Fibroblast of lung (primary cell): ENCODE data around the gene TFAM. TPM values are rescaled to one million over a fixed set of nuclear protein-coding genes. Genes with fewer than 3 reads are reported as not detected.

Experiments used
- DNase-seq, 2 donors: peaks; one replicate each; pipeline versions ENCODE4 v3.0.0 to v3.0.0-alpha.2; 2010; ENCODE audit warnings: low read depth in 2 of 2
- H2AFZ ChIP-seq: 2 replicates; pipeline ENCODE4 v1.5.1; 2012; ENCODE audit warnings: low read length, control low read depth, inconsistent platforms
- H3K27ac ChIP-seq: 2 replicates; pipeline ENCODE4 v1.5.1; 2011; ENCODE audit warnings: low read length, control low read depth; ENCODE audit not compliant: insufficient read depth
- H3K27me3 ChIP-seq: 2 replicates; pipeline ENCODE4 v1.5.1; 2011; ENCODE audit warnings: mild to moderate bottlenecking, low read length; ENCODE audit not compliant: control insufficient read depth, insufficient read depth
- H3K36me3 ChIP-seq: 2 replicates; pipeline ENCODE4 v1.5.1; 2011; ENCODE audit warnings: low read length; ENCODE audit not compliant: control insufficient read depth, insufficient read depth
- H3K4me1 ChIP-seq: 2 replicates; pipeline ENCODE4 v1.5.1; 2011; ENCODE audit warnings: low read length; ENCODE audit not compliant: control insufficient read depth, insufficient read depth; ENCODE audit errors: extremely low read depth
- H3K4me2 ChIP-seq: 2 replicates; pipeline ENCODE4 v1.5.1; 2011; ENCODE audit warnings: low read length, control low read depth; ENCODE audit not compliant: insufficient read depth; ENCODE audit errors: extremely low read depth
- H3K4me3 ChIP-seq, 4 experiments: fragments of 200-600 bp in 1 of 4; sonication (generic) in 1 of 4; replicated peaks in 1 of 4; 2 replicates each; pipeline ENCODE4 v1.5.1; 2011 to 2016; ENCODE audit warnings: low read length in 4 of 4, low read depth in 3 of 4, mild to moderate bottlenecking in 3 of 4, control low read depth in 2 of 4, inconsistent platforms in 1 of 4, mixed read lengths in 1 of 4; ENCODE audit not compliant: insufficient read depth in 1 of 4; ENCODE audit errors: control extremely low read depth in 1 of 4
- H3K79me2 ChIP-seq: 2 replicates; pipeline ENCODE4 v1.5.1; 2012; ENCODE audit warnings: mild to moderate bottlenecking, low read length, inconsistent platforms; ENCODE audit not compliant: control insufficient read depth, insufficient read depth
- H3K9ac ChIP-seq: 2 replicates; pipeline ENCODE4 v1.5.1; 2011; ENCODE audit warnings: mild to moderate bottlenecking, low read length, control low read depth; ENCODE audit not compliant: insufficient read depth
- H3K9me3 ChIP-seq: 2 replicates; pipeline ENCODE4 v1.5.1; 2012; ENCODE audit warnings: low read depth, low read length; ENCODE audit not compliant: control insufficient read depth, insufficient read depth
- H4K20me1 ChIP-seq: 2 replicates; pipeline ENCODE4 v1.5.1; 2011; ENCODE audit warnings: low read length; ENCODE audit not compliant: control insufficient read depth, insufficient read depth; ENCODE audit errors: extremely low read depth
- EZH2 ChIP-seq: IDR thresholded peaks from 2 replicates; pipeline ENCODE4 v1.5.1; 2012; ENCODE audit warnings: low read length, control low read depth, mild to moderate bottlenecking; ENCODE audit errors: missing control alignments
- polyA plus RNA-seq, 2 donors: library from polyadenylated mRNA; depleted of rRNA in 1 of 2; stranded (reverse) in 1 of 2; unstranded in 1 of 2; fragments of >200 nt; gene quantifications; 2 replicates each; pipeline ENCODE4 v1.2.1, GENCODE V29; 2011 to 2012; ENCODE audit warnings: missing spikeins in 1 of 2
- total RNA-seq: library from RNA; depleted of rRNA; stranded (reverse); fragments of >200 nt; gene quantifications from 2 replicates; pipeline ENCODE4 v1.2.1, GENCODE V29; 2014
- TF ChIP-seq, protein P1 (sequence below), 2 donors: IDR thresholded peaks in 1 of 2; conservative IDR thresholded peaks in 1 of 2; 1 replicate in 1 of 2; 2 replicates in 1 of 2; pipeline ENCODE4 v1.5.1; 2011 to 2012; ENCODE audit warnings: low read length in 2 of 2, control low read depth in 1 of 2, inconsistent platforms in 1 of 2, low read depth in 1 of 2, mild to moderate bottlenecking in 1 of 2

The TFAM gene
- total and polyA plus RNA-seq, 2 donors (not counting 1 experiment from before 2014, with no cell fraction given): 14.9 to 21.1 TPM

DNA sequence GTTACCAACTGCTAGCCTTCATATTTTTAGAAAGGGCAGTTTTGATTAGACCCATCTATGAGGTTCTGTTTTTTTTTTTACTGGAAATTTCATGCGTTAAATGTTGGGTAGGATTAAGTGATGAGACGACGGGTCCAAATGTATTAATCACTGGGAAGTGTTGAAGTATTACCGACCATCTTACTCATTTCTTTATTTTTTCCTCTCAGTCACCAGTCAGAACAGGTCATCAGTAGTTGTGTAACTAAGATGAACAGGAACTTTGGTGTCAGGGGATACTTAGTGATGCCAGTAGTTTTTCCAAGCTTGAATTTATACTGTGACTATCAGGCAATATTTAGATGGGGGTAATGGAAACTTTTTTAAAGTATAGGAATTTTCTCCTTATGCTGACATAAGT lies 14.2 kb downstream of the TFAM start:
- H2AFZ ChIP-seq: no peak overlapping the region
- H4K20me1 ChIP-seq: no peaks in the 10 kb centered on the region
- no peaks in the 10 kb centered on the region for H3K9me3 ChIP-seq
- no peaks in the 10 kb centered on the region for H3K27me3 ChIP-seq
- H3K79me2 ChIP-seq: no peaks in the 10 kb centered on the region
- H3K4me1 ChIP-seq: no peaks in the 10 kb centered on the region
- TF ChIP-seq EZH2: no peak
- TF ChIP-seq, protein P1, sequence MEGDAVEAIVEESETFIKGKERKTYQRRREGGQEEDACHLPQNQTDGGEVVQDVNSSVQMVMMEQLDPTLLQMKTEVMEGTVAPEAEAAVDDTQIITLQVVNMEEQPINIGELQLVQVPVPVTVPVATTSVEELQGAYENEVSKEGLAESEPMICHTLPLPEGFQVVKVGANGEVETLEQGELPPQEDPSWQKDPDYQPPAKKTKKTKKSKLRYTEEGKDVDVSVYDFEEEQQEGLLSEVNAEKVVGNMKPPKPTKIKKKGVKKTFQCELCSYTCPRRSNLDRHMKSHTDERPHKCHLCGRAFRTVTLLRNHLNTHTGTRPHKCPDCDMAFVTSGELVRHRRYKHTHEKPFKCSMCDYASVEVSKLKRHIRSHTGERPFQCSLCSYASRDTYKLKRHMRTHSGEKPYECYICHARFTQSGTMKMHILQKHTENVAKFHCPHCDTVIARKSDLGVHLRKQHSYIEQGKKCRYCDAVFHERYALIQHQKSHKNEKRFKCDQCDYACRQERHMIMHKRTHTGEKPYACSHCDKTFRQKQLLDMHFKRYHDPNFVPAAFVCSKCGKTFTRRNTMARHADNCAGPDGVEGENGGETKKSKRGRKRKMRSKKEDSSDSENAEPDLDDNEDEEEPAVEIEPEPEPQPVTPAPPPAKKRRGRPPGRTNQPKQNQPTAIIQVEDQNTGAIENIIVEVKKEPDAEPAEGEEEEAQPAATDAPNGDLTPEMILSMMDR (conservative IDR thresholded peaks at IDR 0.05 in 1 of 2, IDR thresholded peaks at IDR 0.05 in 1 of 2; ENCODE audit: low read depth in 1 of 2, low read length in 2 of 2): no peak
- no peak overlapping the region for H3K4me3 ChIP-seq
- H3K9ac ChIP-seq: no peak overlapping the region
- H3K36me3 ChIP-seq: no peaks in the 10 kb centered on the region
- no peak overlapping the region for H3K27ac ChIP-seq
- peak in 1 of 2 donors; percentile 39 for DNase-seq
- H3K4me2 ChIP-seq: no peak overlapping the region

DNA sequence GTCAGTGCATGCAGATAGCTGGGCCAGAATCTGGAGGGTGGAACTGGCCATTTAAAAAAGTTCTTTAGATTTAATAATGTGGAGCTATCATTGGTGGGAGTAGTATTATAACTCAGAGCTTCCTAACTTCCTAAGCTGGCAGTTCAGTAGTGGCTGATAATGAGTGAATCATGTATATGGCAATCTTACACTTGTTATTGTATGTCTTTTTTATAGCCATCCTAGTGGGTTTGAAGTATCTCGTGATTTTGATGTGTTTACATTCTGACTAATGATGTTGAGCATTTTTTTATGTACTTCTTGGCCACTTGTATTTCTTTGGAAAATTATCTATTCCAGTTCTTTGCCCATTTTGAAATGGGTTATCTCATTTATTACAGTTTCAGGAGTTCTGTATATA lies 15.4 kb downstream of the TFAM start:
- no peak for TF ChIP-seq EZH2
- TF ChIP-seq, protein P1 (conservative IDR thresholded peaks at IDR 0.05 in 1 of 2, IDR thresholded peaks at IDR 0.05 in 1 of 2; ENCODE audit: low read depth in 1 of 2, low read length in 2 of 2): no peak
- no peaks in the 10 kb centered on the region for H3K9me3 ChIP-seq
- H3K27ac ChIP-seq: no peak overlapping the region
- peak; percentile 21 to 39 for DNase-seq
- H3K4me2 ChIP-seq: no peak overlapping the region
- no peak overlapping the region for H3K4me3 ChIP-seq
- no peak overlapping the region for H2AFZ ChIP-seq
- H3K9ac ChIP-seq: no peak overlapping the region
- H3K4me1 ChIP-seq: no peaks in the 10 kb centered on the region
- H3K27me3 ChIP-seq: no peaks in the 10 kb centered on the region
- no peaks in the 10 kb centered on the region for H4K20me1 ChIP-seq
- H3K79me2 ChIP-seq: no peaks in the 10 kb centered on the region
- H3K36me3 ChIP-seq: no peaks in the 10 kb centered on the region

DNA sequence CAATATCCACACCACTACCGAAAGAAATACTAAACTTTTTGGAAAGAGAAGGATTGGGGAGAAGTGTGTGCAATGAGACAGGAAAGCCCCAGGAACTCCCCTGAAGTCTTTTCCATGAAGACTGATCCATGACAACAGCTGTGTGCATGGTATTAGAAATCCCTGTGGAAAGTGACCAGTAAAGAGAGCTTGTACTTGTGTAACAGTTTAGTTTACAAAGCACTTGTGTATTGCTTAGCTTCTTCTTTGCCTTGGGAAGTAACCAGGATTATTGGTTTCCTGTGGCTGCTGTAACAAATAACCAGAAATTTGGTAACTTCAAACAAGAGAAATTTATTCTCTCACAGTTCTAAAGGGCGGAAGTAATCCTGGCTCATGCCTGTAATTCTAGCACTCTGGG lies 18.8 kb downstream of the TFAM start:
- H3K4me1 ChIP-seq: no peaks in the 10 kb centered on the region
- DNase-seq: no peak
- H3K79me2 ChIP-seq: no peaks in the 10 kb centered on the region
- H3K27ac ChIP-seq: no peak overlapping the region
- TF ChIP-seq, protein P1 (conservative IDR thresholded peaks at IDR 0.05 in 1 of 2, IDR thresholded peaks at IDR 0.05 in 1 of 2; ENCODE audit: low read depth in 1 of 2, low read length in 2 of 2): no peak
- no peak for TF ChIP-seq EZH2
- no peak overlapping the region for H2AFZ ChIP-seq
- no peak overlapping the region for H3K4me2 ChIP-seq
- H3K36me3 ChIP-seq: no peaks in the 10 kb centered on the region
- H3K9me3 ChIP-seq: no peaks in the 10 kb centered on the region
- no peak overlapping the region for H3K9ac ChIP-seq
- no peaks in the 10 kb centered on the region for H4K20me1 ChIP-seq
- no peak overlapping the region for H3K4me3 ChIP-seq
- no peaks in the 10 kb centered on the region for H3K27me3 ChIP-seq
